Stomach (tissue), 4 donors: ENCODE data around the gene CDK10.

Source experiments
- CTCF ChIP-seq, 7 experiments: fragments of 450-650 bp in 4 of 7; fragments of 200-600 bp in 3 of 7; sonication (generic) in 3 of 7; IDR thresholded peaks; one replicate each; pipeline ENCODE4 v1.5.1; 2016 to 2019; ENCODE audit warnings: antibody characterized with exemption in 7 of 7, control low read depth in 2 of 7, mild to moderate bottlenecking in 1 of 7
- POLR2A ChIP-seq, 4 donors: fragments of 450-650 bp; IDR thresholded peaks; one replicate each; pipeline ENCODE4 v1.6.1; 2016; ENCODE audit warnings: antibody characterized with exemption in 4 of 4, control low read depth in 2 of 4, mild to moderate bottlenecking in 1 of 4, moderate library complexity in 1 of 4

- TF ChIP-seq CTCF (IDR thresholded peaks at IDR 0.05) (no peak), POLR2A (IDR thresholded peaks at IDR 0.05) (no peak)
These were observed 42.7 kb upstream of the CDK10 start for GRCh38 chr16:89643769-89644300.
